Sigmoid colon (tissue), 7 donors: ENCODE measurements around the gene C1orf74. TPM values are rescaled to one million over a fixed set of nuclear protein-coding genes. Genes with fewer than 3 reads are reported as not detected.
A peak's percentile ranks its signal among the peaks of the same experiment; 100 is the strongest.

Source experiments
- DNase-seq: peaks from one replicate; pipeline ENCODE4 v3.0.0-alpha.2; 2019
- H3K27ac ChIP-seq, 4 donors: fragments of 200-600 bp; sonication (generic); one replicate each; pipeline ENCODE4 v1.5.1; 2016 to 2019; ENCODE audit warnings: mild to moderate bottlenecking in 1 of 4
- H3K27me3 ChIP-seq, 3 donors: fragments of 200-600 bp; sonication (generic); one replicate each; pipeline ENCODE4 v1.5.1; 2019; ENCODE audit warnings: mild to moderate bottlenecking in 1 of 3
- H3K36me3 ChIP-seq, 4 donors: fragments of 200-600 bp; sonication (generic); one replicate each; pipeline ENCODE4 v1.5.1; 2016 to 2019
- H3K4me1 ChIP-seq, 4 donors: fragments of 200-600 bp; sonication (generic); one replicate each; pipeline ENCODE4 v1.5.1; 2017 to 2019
- H3K4me3 ChIP-seq, 4 donors: fragments of 200-600 bp; sonication (generic); one replicate each; pipeline ENCODE4 v1.5.1; 2017 to 2019; ENCODE audit warnings: mild to moderate bottlenecking in 2 of 4, moderate library complexity in 1 of 4
- H3K9me3 ChIP-seq, 4 donors: fragments of 200-600 bp in 3 of 4; sonication (generic) in 3 of 4; one replicate each; pipeline versions ENCODE4 v1.5.1 to v1.6.1; 2013 to 2019
- EP300 ChIP-seq, 4 donors: sonication (generic); formaldehyde crosslinking; IDR thresholded peaks; one replicate each; pipeline ENCODE4 v1.6.1; 2017; ENCODE audit warnings: antibody characterized with exemption in 4 of 4
- POLR2A ChIP-seq, 2 donors: fragments of 450-650 bp; IDR thresholded peaks; one replicate each; pipeline ENCODE4 v1.6.1; 2016; ENCODE audit warnings: antibody characterized with exemption in 2 of 2, mild to moderate bottlenecking in 2 of 2, moderate library complexity in 2 of 2
- POLR2AphosphoS5 ChIP-seq, 4 donors: sonication (generic); formaldehyde crosslinking; IDR thresholded peaks; one replicate each; pipeline ENCODE4 v1.6.1; 2017; ENCODE audit warnings: antibody characterized with exemption in 4 of 4
- WGBS, 2 donors: extraction: QIAGEN DNeasy Blood & Tissue Kit; methylation state at CpG; one replicate each; pipeline ENCODE4 v1.1.7; 2013; 5-methylcytosine and 5-hydroxymethylcytosine counted together
- intact Hi-C: fragments of 100-400 bp; cut with DNase I; formaldehyde crosslinking; loops from one replicate; pipeline ENCODE4 v1.15.1; 2023
- polyA plus RNA-seq, 3 donors: library from polyadenylated mRNA; stranded (reverse); fragments of 200-250 nt; gene quantifications; one replicate each; pipeline ENCODE4 v1.2.3, GENCODE V29; 2013
- total RNA-seq, 4 donors: library from RNA; depleted of rRNA; stranded (reverse); fragments of >200 nt; gene quantifications; one replicate each; pipeline ENCODE4 v1.1.0, GENCODE V29; 2016
- TF ChIP-seq, protein P1 (sequence below), 4 experiments: fragments of 450-650 bp in 3 of 4; fragments of 200-600 bp in 1 of 4; IDR thresholded peaks; one replicate each; pipeline ENCODE4 v1.5.1; 2016 to 2019; ENCODE audit warnings: antibody characterized with exemption in 4 of 4, mild to moderate bottlenecking in 3 of 4, moderate library complexity in 2 of 4
- donor health status: healthy with polysubstance abuse.
- donor health status: Bipolar disorder and iron deficiency.
- donor health status: healthy.

C1orf74 gene
- total and polyA plus RNA-seq, 7 donors, result 0.28 to 1.8 (median 1.2) TPM

DNA sequence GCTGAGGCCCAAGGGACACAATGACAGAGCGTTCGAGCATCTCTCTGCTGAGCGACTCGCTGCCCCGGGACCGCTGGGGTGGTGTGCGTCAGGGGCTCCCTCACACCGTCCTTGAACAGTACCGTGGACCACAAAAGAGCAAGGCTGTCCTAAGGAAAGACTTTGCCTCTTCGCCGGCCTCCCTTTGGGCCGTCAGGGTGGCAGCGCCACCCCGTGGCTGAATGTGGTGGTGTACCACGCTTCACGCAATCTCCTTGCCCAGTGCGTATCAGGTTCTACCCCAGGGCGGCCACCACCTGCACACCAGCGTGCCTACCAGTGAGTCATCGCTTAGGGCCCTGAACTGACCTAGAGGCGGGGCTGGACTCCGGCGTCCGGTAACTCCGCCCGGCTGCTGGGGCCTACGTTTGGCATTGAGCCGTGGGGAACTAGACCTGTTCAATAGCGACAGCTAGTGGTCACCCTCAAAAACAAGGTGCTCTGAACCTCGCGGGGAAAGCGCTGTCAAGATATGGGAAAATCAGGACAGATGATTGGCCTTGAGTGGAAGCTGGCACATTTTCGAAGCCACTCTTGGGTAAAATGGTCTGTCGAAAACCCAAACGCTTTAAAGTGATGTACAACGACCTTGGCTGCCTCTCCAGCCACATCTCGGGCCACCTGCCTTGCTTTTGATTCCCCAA is 36.6 kb downstream of the C1orf74 start:
- Histone ChIP-seq H3K36me3 (no peaks in the 10 kb centered on the region), H3K4me1 (peaks cover 0 to 9% (median 4%) of the 10 kb centered on the region in 4 donors), H3K27me3 (no peaks in the 10 kb centered on the region), H3K4me3 (peak overlapping the region; percentile 9 to 41 (median 30)), H3K27ac (no peak overlapping the region), H3K9me3 (no peaks in the 10 kb centered on the region)
- intact Hi-C loops, result loop anchor here (1.0 to 5.0 kb wide), 2 partner anchors 55 to 170 kb away; no protein-coding TSS in a partner anchor
- DNase-seq, result peak; percentile 95
- WGBS, 2 donors, result 9 to 12% methylated on average over 37 of the region's 37 CpGs
- TF ChIP-seq POLR2AphosphoS5 (IDR thresholded peaks at IDR 0.05) (peak in 3 of 4 donors; percentile 26 to 51 (median 28)), POLR2A (IDR thresholded peaks at IDR 0.05) (no peak)
- TF ChIP-seq, protein P1, sequence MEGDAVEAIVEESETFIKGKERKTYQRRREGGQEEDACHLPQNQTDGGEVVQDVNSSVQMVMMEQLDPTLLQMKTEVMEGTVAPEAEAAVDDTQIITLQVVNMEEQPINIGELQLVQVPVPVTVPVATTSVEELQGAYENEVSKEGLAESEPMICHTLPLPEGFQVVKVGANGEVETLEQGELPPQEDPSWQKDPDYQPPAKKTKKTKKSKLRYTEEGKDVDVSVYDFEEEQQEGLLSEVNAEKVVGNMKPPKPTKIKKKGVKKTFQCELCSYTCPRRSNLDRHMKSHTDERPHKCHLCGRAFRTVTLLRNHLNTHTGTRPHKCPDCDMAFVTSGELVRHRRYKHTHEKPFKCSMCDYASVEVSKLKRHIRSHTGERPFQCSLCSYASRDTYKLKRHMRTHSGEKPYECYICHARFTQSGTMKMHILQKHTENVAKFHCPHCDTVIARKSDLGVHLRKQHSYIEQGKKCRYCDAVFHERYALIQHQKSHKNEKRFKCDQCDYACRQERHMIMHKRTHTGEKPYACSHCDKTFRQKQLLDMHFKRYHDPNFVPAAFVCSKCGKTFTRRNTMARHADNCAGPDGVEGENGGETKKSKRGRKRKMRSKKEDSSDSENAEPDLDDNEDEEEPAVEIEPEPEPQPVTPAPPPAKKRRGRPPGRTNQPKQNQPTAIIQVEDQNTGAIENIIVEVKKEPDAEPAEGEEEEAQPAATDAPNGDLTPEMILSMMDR (IDR thresholded peaks at IDR 0.05), result peak; percentile 84 to 97 (median 87)

DNA sequence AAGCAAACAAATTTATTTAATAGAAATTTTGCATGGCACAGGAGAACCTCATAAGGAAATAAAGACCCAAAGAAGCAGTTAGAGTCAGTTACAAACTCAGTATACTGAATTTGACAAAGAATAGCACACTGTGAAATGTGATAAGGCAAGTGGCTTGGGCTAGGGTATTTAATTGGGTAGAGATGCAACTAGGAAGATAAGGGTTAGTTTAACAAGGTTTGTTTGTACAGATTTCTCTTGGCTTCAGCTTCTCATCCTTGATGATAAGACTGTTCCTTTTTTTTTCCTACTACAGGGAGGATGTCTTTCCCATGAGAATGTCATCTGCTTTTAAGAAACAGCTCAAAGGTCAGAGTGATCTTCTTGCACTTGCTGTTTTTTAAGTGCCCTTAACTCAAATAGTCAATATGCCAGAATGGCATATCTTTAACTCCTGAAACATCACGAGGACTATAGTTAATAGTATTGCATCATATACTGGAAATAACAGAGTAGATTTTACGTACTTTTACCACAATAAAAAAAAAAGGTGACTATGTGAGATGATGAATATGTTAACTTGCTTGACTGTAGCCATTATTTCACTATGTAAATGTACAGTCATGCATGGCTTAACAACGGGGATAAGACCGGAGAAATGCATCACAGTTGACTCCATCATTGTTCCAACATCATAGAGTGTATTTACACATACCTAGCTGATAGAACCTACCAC is 37.8 kb downstream of the C1orf74 start:
- H3K36me3 ChIP-seq, result no peaks in the 10 kb centered on the region

DNA sequence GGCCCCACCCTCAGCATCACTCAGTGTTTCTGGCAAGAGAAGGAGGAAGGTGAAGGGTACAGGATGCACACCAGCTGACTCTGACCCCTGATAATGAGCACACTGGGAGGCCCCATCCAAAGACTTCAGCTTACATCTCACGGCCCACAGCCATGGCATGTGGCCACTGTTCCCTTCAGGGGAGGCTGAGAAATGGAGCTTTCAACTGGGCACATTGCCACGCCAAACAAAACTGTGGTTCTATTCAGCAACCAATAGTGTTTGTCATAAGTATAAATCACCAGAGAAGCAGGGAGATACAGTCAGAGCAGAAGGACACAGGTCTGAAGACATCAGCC is 41.2 kb downstream of the C1orf74 start:
- intact Hi-C loops, result no loop called here
- H3K27me3 ChIP-seq, result no peaks in the 10 kb centered on the region
- H3K36me3 ChIP-seq, result no peaks in the 10 kb centered on the region
- 60 to 72% methylated on average over 2 of the region's 2 CpGs for WGBS, 2 donors
- H3K27ac ChIP-seq, result peak overlapping the region in 2 of 4 donors; percentile 25 to 40
- peak; percentile 68 for DNase-seq
- no peak for TF ChIP-seq EP300 (IDR thresholded peaks at IDR 0.05)
- TF ChIP-seq, protein P1 (IDR thresholded peaks at IDR 0.05), result no peak
- no peak for TF ChIP-seq POLR2AphosphoS5 (IDR thresholded peaks at IDR 0.05)
- no peak for TF ChIP-seq POLR2A (IDR thresholded peaks at IDR 0.05)
- no peaks in the 10 kb centered on the region for H3K9me3 ChIP-seq
- no peak overlapping the region for H3K4me3 ChIP-seq
- peaks cover 0 to 19% (median 14%) of the 10 kb centered on the region in 4 donors for H3K4me1 ChIP-seq

More for the DNA sequence above, 37.8 kb downstream of the C1orf74 start:
- Histone ChIP-seq H3K27me3 (no peaks in the 10 kb centered on the region), H3K27ac (no peak overlapping the region), H3K4me1 (peaks cover 0 to 19% (median 13%) of the 10 kb centered on the region in 4 donors), H3K4me3 (no peak overlapping the region), H3K9me3 (no peaks in the 10 kb centered on the region)
- TF ChIP-seq POLR2AphosphoS5 (IDR thresholded peaks at IDR 0.05), result no peak
- TF ChIP-seq, protein P1 (IDR thresholded peaks at IDR 0.05), result no peak
- intact Hi-C loops, result loop anchor here (1.0 to 5.0 kb wide), 2 partner anchors 54 to 169 kb away; no protein-coding TSS in a partner anchor
- 39 to 73% methylated on average over 4 of the region's 4 CpGs for WGBS, 2 donors
- DNase-seq, result no peak

DNA sequence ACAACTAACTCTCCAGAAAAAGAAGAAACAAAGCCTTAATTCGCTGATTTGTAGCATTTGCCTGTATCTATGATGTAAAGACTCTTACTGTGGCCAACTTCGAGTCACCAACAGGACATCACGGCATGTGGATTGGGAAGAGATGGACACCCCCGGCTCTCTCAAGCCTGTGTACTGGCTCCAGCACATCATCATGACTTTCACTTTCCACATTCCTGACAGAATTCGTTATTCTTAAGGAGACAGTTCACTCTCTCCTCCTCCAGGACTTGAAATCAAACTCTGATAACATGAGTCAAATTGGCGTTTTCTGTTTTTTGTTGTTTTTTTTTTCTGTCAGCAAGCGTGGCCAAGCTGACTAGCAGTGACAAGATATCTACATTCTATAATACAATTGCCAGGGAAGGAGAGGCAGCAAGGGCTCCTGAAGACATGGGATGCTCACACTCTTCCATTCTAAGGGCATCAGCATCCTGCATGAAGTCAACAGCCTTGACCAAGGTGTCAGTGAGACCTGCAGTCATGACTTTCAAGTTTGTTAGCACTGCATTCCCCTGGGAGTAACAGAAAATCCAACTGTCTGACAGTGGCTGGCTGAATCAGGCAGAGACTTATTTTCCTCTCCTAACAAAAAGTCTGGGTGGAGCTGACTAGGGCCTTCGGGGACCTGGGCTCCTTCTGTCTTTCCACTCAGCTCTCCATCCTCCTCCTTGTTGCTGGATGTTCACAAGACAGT is 41.8 kb downstream of the C1orf74 start:
- intact Hi-C loops, result no loop called here
- H3K27me3 ChIP-seq, result no peaks in the 10 kb centered on the region
- peak overlapping the region in 1 of 4 donors; percentile 4 for H3K4me3 ChIP-seq
- no peak for DNase-seq
- 66 to 67% methylated on average over 8 of the region's 8 CpGs for WGBS, 2 donors
- TF ChIP-seq POLR2A (IDR thresholded peaks at IDR 0.05) (no peak), POLR2AphosphoS5 (IDR thresholded peaks at IDR 0.05) (no peak), EP300 (IDR thresholded peaks at IDR 0.05) (no peak)
- no peaks in the 10 kb centered on the region for H3K36me3 ChIP-seq
- H3K4me1 ChIP-seq, result peaks cover 0 to 19% (median 12%) of the 10 kb centered on the region in 4 donors
- no peaks in the 10 kb centered on the region for H3K9me3 ChIP-seq
- peak overlapping the region; percentile 20 to 40 (median 24) for H3K27ac ChIP-seq

DNA sequence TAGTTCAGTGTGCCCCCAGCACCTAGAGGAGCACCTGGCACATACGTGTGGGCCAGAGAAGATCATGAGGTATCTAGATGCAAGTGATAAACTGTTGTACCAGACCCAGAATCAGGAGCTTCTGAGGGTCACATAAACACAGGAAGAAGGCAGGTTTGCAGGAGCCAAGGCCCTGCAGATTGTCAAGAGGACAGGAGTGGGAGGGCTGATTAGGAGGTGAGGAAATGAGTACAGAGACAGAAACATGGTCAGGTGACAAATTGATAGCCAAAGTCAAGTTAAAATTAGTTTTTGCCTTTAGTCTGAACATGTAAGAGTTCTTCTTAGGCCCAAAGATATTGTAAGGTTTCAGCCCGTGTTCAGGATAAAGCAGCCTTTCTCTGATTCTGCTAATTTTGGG is 42.5 kb downstream of the C1orf74 start:
- Histone ChIP-seq H3K27ac (peak overlapping the region; percentile 20 to 40 (median 24)), H3K4me3 (peak overlapping the region in 1 of 4 donors; percentile 4)
- intact Hi-C loops, result no loop called here

More for the DNA sequence above, 42.5 kb downstream of the C1orf74 start:
- 84 to 90% methylated on average over 2 of the region's 2 CpGs for WGBS, 2 donors
- Histone ChIP-seq H3K36me3 (no peaks in the 10 kb centered on the region), H3K27me3 (no peaks in the 10 kb centered on the region), H3K9me3 (no peaks in the 10 kb centered on the region), H3K4me1 (peaks cover 0 to 15% (median 10%) of the 10 kb centered on the region in 4 donors)
- DNase-seq, result no peak
- TF ChIP-seq, protein P1 (IDR thresholded peaks at IDR 0.05), result no peak
- TF ChIP-seq POLR2A (IDR thresholded peaks at IDR 0.05) (no peak), POLR2AphosphoS5 (IDR thresholded peaks at IDR 0.05) (no peak), EP300 (IDR thresholded peaks at IDR 0.05) (no peak)
